GM12878 (cell line): Measurements from ENCODE around the gene ENOX1. TPM values are rescaled to one million over a fixed set of nuclear protein-coding genes. Genes with fewer than 3 reads are reported as not detected.

Experiments
- ATAC-seq: fragments of 200-7000 bp; cut with Tn5 transposase; 3 replicates; pipeline ENCODE4 v1.9.1; 2020; ENCODE audit warnings: mild to moderate bottlenecking, moderate library complexity
- BruUV-seq: library from RNA; stranded (reverse); fragments of 400-500 nt; replicated peaks from 2 replicates; lab custom pipeline; 2021; lab: Mats Ljungman, UMichigan
- CTCF ChIA-PET: fragments of 300-600 bp; sonication (Branson Sonifier 250); formaldehyde crosslinking; extraction: SDS; loops from one replicate; lab custom pipeline; 2021; ENCODE audit warnings: inconsistent platforms; lab: Yijun Ruan, JAX
- POLR2A ChIA-PET: fragments of 350-600 bp; formaldehyde crosslinking; extraction: SDS; loops from one replicate; lab custom pipeline; 2021; ENCODE audit warnings: inconsistent platforms; lab: Charles Lee
- RAD21 ChIA-PET: fragments of 300-600 bp; sonication (Branson Sonifier 250); formaldehyde crosslinking; loops from one replicate; lab custom pipeline; 2023; ENCODE audit warnings: antibody characterized with exemption; ENCODE audit not compliant: unreplicated experiment; lab: Charles Lee
- SMC1A ChIA-PET: fragments of 300-600 bp; sonication (Branson Sonifier 250); formaldehyde crosslinking; loops from one replicate; lab custom pipeline; 2023; ENCODE audit not compliant: unreplicated experiment, uncharacterized antibody; lab: Charles Lee
- DNase-seq: peaks from one replicate; pipeline ENCODE4 v3.0.0-alpha.2; 2011; ENCODE audit warnings: low read depth, low spot score
- FAIRE-seq: peaks from 3 replicates; lab custom pipeline; 2011; peaks lifted over from hg19 to GRCh38; lab: Jason Lieb, UNC
- H2AFZ ChIP-seq: 2 replicates; pipeline ENCODE4 v1.6.0; 2011; ENCODE audit warnings: low read depth, low read length, control low read depth; ENCODE audit not compliant: control insufficient read depth
- H3K27ac ChIP-seq: 2 replicates; pipeline ENCODE4 v1.5.1; 2011; ENCODE audit warnings: control low read depth; ENCODE audit not compliant: control insufficient read depth, insufficient read depth
- H3K27me3 ChIP-seq, 2 experiments: replicated peaks in 1 of 2; 2 replicates each; pipeline versions ENCODE4 v1.6.0 to v1.6.1; 2011; ENCODE audit warnings: low read length in 1 of 2; ENCODE audit not compliant: control insufficient read depth in 2 of 2, insufficient read depth in 2 of 2
- H3K36me3 ChIP-seq, 2 experiments: 2 replicates each; pipeline ENCODE4 v1.5.1; 2011; ENCODE audit warnings: low read length in 1 of 2; ENCODE audit not compliant: control insufficient read depth in 2 of 2, insufficient read depth in 2 of 2
- H3K4me1 ChIP-seq: 2 replicates; pipeline ENCODE4 v1.6.1; 2011; ENCODE audit warnings: mild to moderate bottlenecking, low read length, moderate library complexity, mixed read lengths; ENCODE audit not compliant: control insufficient read depth, insufficient read depth
- H3K4me2 ChIP-seq: 2 replicates; pipeline ENCODE4 v1.6.0; 2011; ENCODE audit warnings: control low read depth; ENCODE audit not compliant: control insufficient read depth, insufficient read depth
- H3K4me3 ChIP-seq: fragments of 200-600 bp; sonication (generic); 2 replicates; pipeline ENCODE4 v1.5.1; 2016
- H3K79me2 ChIP-seq: 2 replicates; pipeline ENCODE4 v1.6.0; 2011; ENCODE audit warnings: low read length; ENCODE audit not compliant: control insufficient read depth, insufficient read depth
- H3K9ac ChIP-seq: 2 replicates; pipeline ENCODE4 v1.8.0; 2011; ENCODE audit warnings: low read length, control low read depth, mixed read lengths; ENCODE audit not compliant: control insufficient read depth, insufficient read depth
- H3K9me3 ChIP-seq: replicated peaks from 3 replicates; pipeline ENCODE4 v1.5.1; 2011; ENCODE audit warnings: mild to moderate bottlenecking, low read length; ENCODE audit not compliant: control insufficient read depth, insufficient read depth
- H4K20me1 ChIP-seq: 2 replicates; pipeline ENCODE4 v1.6.0; 2011; ENCODE audit not compliant: control insufficient read depth, insufficient read depth
- ATF2 ChIP-seq: IDR thresholded peaks from 2 replicates; pipeline ENCODE4 v1.6.1; 2012; ENCODE audit warnings: low read length, inconsistent platforms
- CHD4 ChIP-seq: fragments of 200-600 bp; sonication (generic); IDR thresholded peaks from 2 replicates; pipeline ENCODE4 v1.6.1; 2016; ENCODE audit warnings: mild to moderate bottlenecking
- FOXK2 ChIP-seq: fragments of 450-650 bp; IDR thresholded peaks from 2 replicates; pipeline ENCODE4 v1.6.1; 2017; ENCODE audit warnings: mild to moderate bottlenecking, moderate library complexity
- KLF5 ChIP-seq: fragments of 450-650 bp; IDR thresholded peaks from 2 replicates; pipeline ENCODE4 v1.6.1; 2014; ENCODE audit warnings: mild to moderate bottlenecking; ENCODE audit not compliant: partially characterized antibody
- RCOR1 ChIP-seq: conservative IDR thresholded peaks from 2 replicates; pipeline ENCODE4 v1.6.1; 2012; ENCODE audit warnings: low read depth, low read length, improper control_type of control experiment
- SRF ChIP-seq, 2 experiments: IDR thresholded peaks; 2 replicates each; pipeline ENCODE4 v1.6.1; 2011; ENCODE audit warnings: low read depth in 2 of 2, low read length in 2 of 2, mild to moderate bottlenecking in 1 of 2, moderate library complexity in 1 of 2
- ZBED1 ChIP-seq: IDR thresholded peaks from 2 replicates; pipeline ENCODE4 v1.6.1; 2016; ENCODE audit warnings: borderline replicate concordance
- WGBS: methylation state at CpG from one replicate; pipeline ENCODE4 v1.1.6; 2016; ENCODE audit warnings: low lambda C conversion rate; ENCODE audit not compliant: insufficient replicate concordance, insufficient coverage; ENCODE audit errors: missing lambda C conversion rate; 5-methylcytosine and 5-hydroxymethylcytosine counted together
- in situ Hi-C: fragments of 300-500 bp; cut with MboI; formaldehyde crosslinking; loops from 9 replicates; pipeline ENCODE4 v1.14.3; 2018; ENCODE audit warnings: mixed read lengths
- intact Hi-C: fragments of 100-400 bp; cut with micrococcal nuclease; formaldehyde crosslinking; loops from one replicate; pipeline ENCODE4 v1.14.2; 2022; ENCODE audit not compliant: unreplicated experiment
- polyA plus RNA-seq, 11 experiments: library from polyadenylated mRNA; depleted of rRNA in 4 of 11; unstranded in 6 of 11; stranded (reverse) in 5 of 11; fragments of >200 nt; fragmentation: Nextera tagmentation in 4 of 11; fragmentation: Illumina TruSeq in 1 of 11; extraction: Ambion mirVana in 4 of 11; extraction: Trizol in 1 of 11; gene quantifications; 1 replicate in 1 of 11; 2 replicates in 10 of 11; pipeline versions ENCODE4 v1.2.1 to v1.2.3, GENCODE V29; 2011 to 2016; ENCODE audit warnings: inconsistent platforms in 2 of 11, missing spikeins in 2 of 11, low read depth in 1 of 11
- total RNA-seq, 4 experiments: library from RNA; depleted of rRNA in 3 of 4; stranded (reverse); fragments of >200 nt in 3 of 4; fragmentation: Illumina TruSeq in 1 of 4; extraction: Trizol in 1 of 4; gene quantifications; 2 replicates each; pipeline versions ENCODE4 v1.2.1 to v1.2.3, GENCODE V29; 2013 to 2021
- TF ChIP-seq, protein P1 (sequence below): IDR thresholded peaks from 2 replicates; pipeline ENCODE4 v1.6.1; 2011; ENCODE audit warnings: mild to moderate bottlenecking, low read depth, low read length, moderate library complexity; ENCODE audit not compliant: insufficient replicate concordance
- TF ChIP-seq, protein P2 (sequence below): IDR thresholded peaks from 2 replicates; pipeline ENCODE4 v1.6.1; 2012; ENCODE audit warnings: low read depth, low read length, improper control_type of control experiment

The ENOX1 gene
- total and polyA plus RNA-seq, 10 of the 15 experiments (the other 5 are each of a cell fraction or from before 2014, with no cell fraction given): 0.11 to 0.26 (median 0.15) TPM

GRCh38 chr13:43333176-43333575 lies 453.6 kb downstream of the ENOX1 start (continued):
- no peak for TF ChIP-seq CHD4
- no peak for TF ChIP-seq SRF (IDR thresholded peaks at IDR 0.05; ENCODE audit: low read depth in 2 of 2, low read length in 2 of 2)
- TF ChIP-seq ATF2: no peak
- TF ChIP-seq KLF5: no peak

- no TSS peak for BruUV-seq
- SMC1A ChIA-PET: interaction anchor here (1.1 kb wide), 1 partner anchor 1131 kb away, joined by 3 read pairs; no protein-coding TSS in a partner anchor
These were observed 455.1 kb downstream of the ENOX1 start for GRCh38 chr13:43331672-43332071.

More at GRCh38 chr13:43331672-43332071, 455.1 kb downstream of the ENOX1 start:
- Histone ChIP-seq H3K27ac (no peak overlapping the region), H3K9me3 (no peaks in the 10 kb centered on the region), H3K27me3 (no peaks in the 10 kb centered on the region; a peak in 2 of 4 replicates), H3K4me1 (no peaks in the 10 kb centered on the region), H3K36me3 (no peaks in the 10 kb centered on the region), H4K20me1 (no peaks in the 10 kb centered on the region), H3K4me2 (no peak overlapping the region), H3K4me3 (no peak overlapping the region), H3K9ac (no peak overlapping the region)
- 51% methylated on average over 6 of the region's 6 CpGs for WGBS
- ATAC-seq (no peak), DNase-seq (no peak)
- TF ChIP-seq RCOR1 (no peak), ATF2 (no peak), FOXK2 (no peak), ZBED1 (no peak)
- TF ChIP-seq, protein P1, sequence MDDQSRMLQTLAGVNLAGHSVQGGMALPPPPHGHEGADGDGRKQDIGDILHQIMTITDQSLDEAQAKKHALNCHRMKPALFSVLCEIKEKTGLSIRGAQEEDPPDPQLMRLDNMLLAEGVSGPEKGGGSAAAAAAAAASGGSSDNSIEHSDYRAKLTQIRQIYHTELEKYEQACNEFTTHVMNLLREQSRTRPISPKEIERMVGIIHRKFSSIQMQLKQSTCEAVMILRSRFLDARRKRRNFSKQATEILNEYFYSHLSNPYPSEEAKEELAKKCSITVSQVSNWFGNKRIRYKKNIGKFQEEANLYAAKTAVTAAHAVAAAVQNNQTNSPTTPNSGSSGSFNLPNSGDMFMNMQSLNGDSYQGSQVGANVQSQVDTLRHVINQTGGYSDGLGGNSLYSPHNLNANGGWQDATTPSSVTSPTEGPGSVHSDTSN: no peak
- TF ChIP-seq, protein P2, sequence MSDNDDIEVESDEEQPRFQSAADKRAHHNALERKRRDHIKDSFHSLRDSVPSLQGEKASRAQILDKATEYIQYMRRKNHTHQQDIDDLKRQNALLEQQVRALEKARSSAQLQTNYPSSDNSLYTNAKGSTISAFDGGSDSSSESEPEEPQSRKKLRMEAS: no peak
- TF ChIP-seq, all 136 proteins: peak for 0
- H2AFZ ChIP-seq: no peak overlapping the region
- intact Hi-C loops (no loop called here), in situ Hi-C loops (no loop called here)
- CTCF ChIA-PET: interaction anchor here (0.8 to 1.1 kb wide), 2 partner anchors 27 to 680 kb away, joined by 3 read pairs; no protein-coding TSS in a partner anchor
- FAIRE-seq: no peak
- RAD21 ChIA-PET: no interaction called here
- POLR2A ChIA-PET: no interaction called here
- H3K79me2 ChIP-seq: no peaks in the 10 kb centered on the region
